ENCODE measurements around the gene NPPA.

DNA sequence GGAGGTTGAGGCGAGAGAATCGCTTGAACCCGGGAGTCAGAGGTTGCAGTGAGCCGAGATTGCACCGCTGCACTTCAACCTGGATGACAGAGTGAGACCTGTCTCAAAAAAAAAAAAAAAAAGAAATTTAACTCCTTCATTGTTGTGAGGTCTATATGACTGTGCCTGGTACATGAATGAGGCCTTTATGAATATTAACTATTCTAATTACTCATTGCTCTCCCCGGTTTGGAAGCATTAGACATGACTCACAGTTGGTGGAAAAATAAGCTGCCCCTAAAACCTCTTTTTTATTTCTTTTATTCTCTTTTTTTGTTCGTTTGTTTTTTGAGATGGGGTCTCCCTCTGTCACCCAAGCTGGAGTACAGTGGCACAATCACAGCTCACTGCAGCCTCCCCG, 7.8 kb upstream of the NPPA start:
- TF ChIP-seq, protein P1, sequence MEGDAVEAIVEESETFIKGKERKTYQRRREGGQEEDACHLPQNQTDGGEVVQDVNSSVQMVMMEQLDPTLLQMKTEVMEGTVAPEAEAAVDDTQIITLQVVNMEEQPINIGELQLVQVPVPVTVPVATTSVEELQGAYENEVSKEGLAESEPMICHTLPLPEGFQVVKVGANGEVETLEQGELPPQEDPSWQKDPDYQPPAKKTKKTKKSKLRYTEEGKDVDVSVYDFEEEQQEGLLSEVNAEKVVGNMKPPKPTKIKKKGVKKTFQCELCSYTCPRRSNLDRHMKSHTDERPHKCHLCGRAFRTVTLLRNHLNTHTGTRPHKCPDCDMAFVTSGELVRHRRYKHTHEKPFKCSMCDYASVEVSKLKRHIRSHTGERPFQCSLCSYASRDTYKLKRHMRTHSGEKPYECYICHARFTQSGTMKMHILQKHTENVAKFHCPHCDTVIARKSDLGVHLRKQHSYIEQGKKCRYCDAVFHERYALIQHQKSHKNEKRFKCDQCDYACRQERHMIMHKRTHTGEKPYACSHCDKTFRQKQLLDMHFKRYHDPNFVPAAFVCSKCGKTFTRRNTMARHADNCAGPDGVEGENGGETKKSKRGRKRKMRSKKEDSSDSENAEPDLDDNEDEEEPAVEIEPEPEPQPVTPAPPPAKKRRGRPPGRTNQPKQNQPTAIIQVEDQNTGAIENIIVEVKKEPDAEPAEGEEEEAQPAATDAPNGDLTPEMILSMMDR (IDR thresholded peaks at IDR 0.05), result no peak
- TF ChIP-seq POLR2AphosphoS5 (IDR thresholded peaks at IDR 0.05) (no peak), EP300 (IDR thresholded peaks at IDR 0.05) (no peak)

Data from stomach (tissue), 4 donors.